GM12878 (cell line): Measurements from ENCODE around the gene SYS1. TPM values are rescaled to one million over a fixed set of nuclear protein-coding genes. Genes with fewer than 3 reads are reported as not detected.

Source experiments
- ATAC-seq: fragments of 200-7000 bp; cut with Tn5 transposase; 3 replicates; pipeline ENCODE4 v1.9.1; 2020; ENCODE audit warnings: mild to moderate bottlenecking, moderate library complexity
- BruUV-seq: library from RNA; stranded (reverse); fragments of 400-500 nt; replicated peaks from 2 replicates; lab custom pipeline; 2021; lab: Mats Ljungman, UMichigan
- CTCF ChIA-PET: fragments of 300-600 bp; sonication (Branson Sonifier 250); formaldehyde crosslinking; extraction: SDS; loops from one replicate; lab custom pipeline; 2021; ENCODE audit warnings: inconsistent platforms; lab: Yijun Ruan, JAX
- POLR2A ChIA-PET: fragments of 350-600 bp; formaldehyde crosslinking; extraction: SDS; loops from one replicate; lab custom pipeline; 2021; ENCODE audit warnings: inconsistent platforms; lab: Charles Lee
- RAD21 ChIA-PET: fragments of 300-600 bp; sonication (Branson Sonifier 250); formaldehyde crosslinking; loops from one replicate; lab custom pipeline; 2023; ENCODE audit warnings: antibody characterized with exemption; ENCODE audit not compliant: unreplicated experiment; lab: Charles Lee
- SMC1A ChIA-PET: fragments of 300-600 bp; sonication (Branson Sonifier 250); formaldehyde crosslinking; loops from one replicate; lab custom pipeline; 2023; ENCODE audit not compliant: unreplicated experiment, uncharacterized antibody; lab: Charles Lee
- DNase-seq: peaks from one replicate; pipeline ENCODE4 v3.0.0-alpha.2; 2011; ENCODE audit warnings: low read depth, low spot score
- FAIRE-seq: peaks from 3 replicates; lab custom pipeline; 2011; peaks lifted over from hg19 to GRCh38; lab: Jason Lieb, UNC
- H2AFZ ChIP-seq: 2 replicates; pipeline ENCODE4 v1.6.0; 2011; ENCODE audit warnings: low read depth, low read length, control low read depth; ENCODE audit not compliant: control insufficient read depth
- H3K27ac ChIP-seq: 2 replicates; pipeline ENCODE4 v1.5.1; 2011; ENCODE audit warnings: control low read depth; ENCODE audit not compliant: control insufficient read depth, insufficient read depth
- H3K27me3 ChIP-seq, 2 experiments: replicated peaks in 1 of 2; 2 replicates each; pipeline versions ENCODE4 v1.6.0 to v1.6.1; 2011; ENCODE audit warnings: low read length in 1 of 2; ENCODE audit not compliant: control insufficient read depth in 2 of 2, insufficient read depth in 2 of 2
- H3K36me3 ChIP-seq, 2 experiments: 2 replicates each; pipeline ENCODE4 v1.5.1; 2011; ENCODE audit warnings: low read length in 1 of 2; ENCODE audit not compliant: control insufficient read depth in 2 of 2, insufficient read depth in 2 of 2
- H3K4me1 ChIP-seq: 2 replicates; pipeline ENCODE4 v1.6.1; 2011; ENCODE audit warnings: mild to moderate bottlenecking, low read length, moderate library complexity, mixed read lengths; ENCODE audit not compliant: control insufficient read depth, insufficient read depth
- H3K4me2 ChIP-seq: 2 replicates; pipeline ENCODE4 v1.6.0; 2011; ENCODE audit warnings: control low read depth; ENCODE audit not compliant: control insufficient read depth, insufficient read depth
- H3K4me3 ChIP-seq: fragments of 200-600 bp; sonication (generic); 2 replicates; pipeline ENCODE4 v1.5.1; 2016
- H3K79me2 ChIP-seq: 2 replicates; pipeline ENCODE4 v1.6.0; 2011; ENCODE audit warnings: low read length; ENCODE audit not compliant: control insufficient read depth, insufficient read depth
- H3K9ac ChIP-seq: 2 replicates; pipeline ENCODE4 v1.8.0; 2011; ENCODE audit warnings: low read length, control low read depth, mixed read lengths; ENCODE audit not compliant: control insufficient read depth, insufficient read depth
- H3K9me3 ChIP-seq: replicated peaks from 3 replicates; pipeline ENCODE4 v1.5.1; 2011; ENCODE audit warnings: mild to moderate bottlenecking, low read length; ENCODE audit not compliant: control insufficient read depth, insufficient read depth
- H4K20me1 ChIP-seq: 2 replicates; pipeline ENCODE4 v1.6.0; 2011; ENCODE audit not compliant: control insufficient read depth, insufficient read depth
- CBX3 ChIP-seq: fragments of 200-600 bp; sonication (generic); IDR thresholded peaks from 2 replicates; pipeline ENCODE4 v1.6.1; 2016; ENCODE audit warnings: low read depth, borderline replicate concordance
- GABPA ChIP-seq: IDR thresholded peaks from 2 replicates; pipeline ENCODE4 v1.6.1; 2014; ENCODE audit warnings: antibody characterized with exemption, low read depth, mild to moderate bottlenecking, inconsistent platforms
- MTA3 ChIP-seq: IDR thresholded peaks from 2 replicates; pipeline ENCODE4 v1.6.1; 2012; ENCODE audit warnings: low read length, inconsistent platforms, borderline replicate concordance
- NBN ChIP-seq: fragments of 450-650 bp; IDR thresholded peaks from 2 replicates; pipeline ENCODE4 v1.6.1; 2016
- RB1 ChIP-seq: fragments of 450-650 bp; formaldehyde crosslinking; IDR thresholded peaks from 2 replicates; pipeline ENCODE4 v1.6.1; 2017; ENCODE audit warnings: mild to moderate bottlenecking, borderline replicate concordance
- ZNF207 ChIP-seq: fragments of 450-650 bp; IDR thresholded peaks from 2 replicates; pipeline ENCODE4 v1.6.1; 2014; ENCODE audit warnings: antibody characterized with exemption, mild to moderate bottlenecking, borderline replicate concordance
- WGBS: methylation state at CpG from one replicate; pipeline ENCODE4 v1.1.6; 2016; ENCODE audit warnings: low lambda C conversion rate; ENCODE audit not compliant: insufficient replicate concordance, insufficient coverage; ENCODE audit errors: missing lambda C conversion rate; 5-methylcytosine and 5-hydroxymethylcytosine counted together
- in situ Hi-C: fragments of 300-500 bp; cut with MboI; formaldehyde crosslinking; loops from 9 replicates; pipeline ENCODE4 v1.14.3; 2018; ENCODE audit warnings: mixed read lengths
- intact Hi-C: fragments of 100-400 bp; cut with micrococcal nuclease; formaldehyde crosslinking; loops from one replicate; pipeline ENCODE4 v1.14.2; 2022; ENCODE audit not compliant: unreplicated experiment
- polyA plus RNA-seq, 11 experiments: library from polyadenylated mRNA; depleted of rRNA in 4 of 11; unstranded in 6 of 11; stranded (reverse) in 5 of 11; fragments of >200 nt; fragmentation: Nextera tagmentation in 4 of 11; fragmentation: Illumina TruSeq in 1 of 11; extraction: Ambion mirVana in 4 of 11; extraction: Trizol in 1 of 11; gene quantifications; 1 replicate in 1 of 11; 2 replicates in 10 of 11; pipeline versions ENCODE4 v1.2.1 to v1.2.3, GENCODE V29; 2011 to 2016; ENCODE audit warnings: inconsistent platforms in 2 of 11, missing spikeins in 2 of 11, low read depth in 1 of 11
- total RNA-seq, 4 experiments: library from RNA; depleted of rRNA in 3 of 4; stranded (reverse); fragments of >200 nt in 3 of 4; fragmentation: Illumina TruSeq in 1 of 4; extraction: Trizol in 1 of 4; gene quantifications; 2 replicates each; pipeline versions ENCODE4 v1.2.1 to v1.2.3, GENCODE V29; 2013 to 2021

The SYS1 gene
- total and polyA plus RNA-seq, 10 of the 15 experiments (the other 5 are each of a cell fraction or from before 2014, with no cell fraction given), result 5.1 to 22.6 (median 9.3) TPM

GRCh38 chr20:45354423-45355208 lies 8.3 kb upstream of the SYS1 start:
- FAIRE-seq (no peak), ATAC-seq (no peak), DNase-seq (no peak)
- intact Hi-C loops, result no loop called here
- no TSS peak for BruUV-seq
- SMC1A ChIA-PET, result interaction anchor here (0.9 to 1.0 kb wide), 2 partner anchors 10 to 82 kb away, joined by 3 to 4 read pairs; no protein-coding TSS in a partner anchor
- H3K36me3 ChIP-seq, result no peaks in the 10 kb centered on the region
- H3K4me2 ChIP-seq, result no peak overlapping the region
- no peaks in the 10 kb centered on the region for H3K9me3 ChIP-seq
- H3K4me3 ChIP-seq, result no peak overlapping the region
- 48% methylated on average over 9 of the region's 9 CpGs for WGBS
- H3K79me2 ChIP-seq, result no peaks in the 10 kb centered on the region
- no peak overlapping the region for H3K27ac ChIP-seq
- H2AFZ ChIP-seq, result no peak overlapping the region
- H3K9ac ChIP-seq, result no peak overlapping the region
- POLR2A ChIA-PET, result no interaction called here
- RAD21 ChIA-PET, result interaction anchor here (1.2 kb wide), 1 partner anchor 83 kb away, joined by 3 read pairs; no protein-coding TSS in a partner anchor
- no peaks in the 10 kb centered on the region for H4K20me1 ChIP-seq
- CTCF ChIA-PET, result interaction anchor here (0.8 to 6.3 kb wide), 3 partner anchors 34 to 95 kb away, joined by 3 to 35 read pairs (median 5); no protein-coding TSS in a partner anchor
- H3K27me3 ChIP-seq, result no peaks in the 10 kb centered on the region
- in situ Hi-C loops, result no loop called here
- TF ChIP-seq MTA3 (no peak), GABPA (no peak), CBX3 (no peak), NBN (no peak), ZNF207 (no peak), RB1 (no peak)
- TF ChIP-seq, all 136 proteins: peak for 0
- peaks cover 3% of the 10 kb centered on the region for H3K4me1 ChIP-seq
